HepG2 (cell line): ENCODE data around the gene TREX2. TPM values are rescaled to one million over a fixed set of nuclear protein-coding genes. Genes with fewer than 3 reads are reported as not detected.

ENCODE experiments used
- ATAC-seq: fragments of 200-7000 bp; cut with Tn5 transposase; 3 replicates; pipeline ENCODE4 v1.9.1; 2020; ENCODE audit warnings: mild to moderate bottlenecking, moderate library complexity
- BruUV-seq: library from RNA; stranded (reverse); fragments of 400-500 nt; replicated peaks from 2 replicates; lab custom pipeline; 2021; lab: Mats Ljungman, UMichigan
- CTCF ChIA-PET: fragments of 300-600 bp; formaldehyde crosslinking; extraction: SDS; loops from one replicate; lab custom pipeline; 2021; ENCODE audit warnings: low total read pairs, inconsistent platforms, low intra/inter-chr PET ratio; lab: Yijun Ruan, JAX
- POLR2A ChIA-PET: fragments of 350-600 bp; sonication (Branson Sonifier 250); formaldehyde crosslinking; loops from one replicate; lab custom pipeline; 2020; ENCODE audit warnings: antibody characterized with exemption, inconsistent platforms; lab: Yijun Ruan, JAX
- DNase-seq: peaks from one replicate; pipeline ENCODE4 v3.0.0-alpha.2; 2015; ENCODE audit warnings: low spot score
- FAIRE-seq: peaks from 3 replicates; lab custom pipeline; 2011; peaks lifted over from hg19 to GRCh38; lab: Jason Lieb, UNC
- H2AFZ ChIP-seq: one replicate; pipeline ENCODE4 v1.6.1; 2011; ENCODE audit warnings: low read length, inconsistent platforms
- H3K27ac ChIP-seq: fragments of 300-600 bp; 3 replicates; pipeline ENCODE4 v1.8.0; 2011; ENCODE audit warnings: mixed run types, mild to moderate bottlenecking, mixed read lengths, low read length, inconsistent platforms; ENCODE audit not compliant: insufficient read depth; ENCODE audit errors: extremely low read length
- H3K27me3 ChIP-seq, 2 experiments: fragments of 200-600 bp in 1 of 2; 2 replicates in 1 of 2; 3 replicates in 1 of 2; pipeline versions ENCODE4 v1.6.0 to v1.8.0; 2011; ENCODE audit warnings: low read length in 2 of 2, mild to moderate bottlenecking in 2 of 2, moderate library complexity in 2 of 2, inconsistent platforms in 1 of 2; ENCODE audit not compliant: insufficient read depth in 2 of 2, control insufficient read depth in 1 of 2
- H3K36me3 ChIP-seq, 2 experiments: fragments of 200-600 bp in 1 of 2; replicated peaks in 1 of 2; 2 replicates in 1 of 2; 3 replicates in 1 of 2; pipeline versions ENCODE4 v1.5.1 to v1.8.0; 2011; ENCODE audit warnings: low read length in 2 of 2, inconsistent platforms in 1 of 2; ENCODE audit not compliant: insufficient read depth in 2 of 2, control insufficient read depth in 1 of 2
- H3K4me1 ChIP-seq: 2 replicates; pipeline ENCODE4 v1.5.1; 2012; ENCODE audit warnings: low read length, inconsistent platforms; ENCODE audit not compliant: insufficient read depth
- H3K4me2 ChIP-seq: 2 replicates; pipeline ENCODE4 v1.6.0; 2011; ENCODE audit warnings: low read depth, low read length, inconsistent platforms
- H3K4me3 ChIP-seq, 3 experiments: fragments of 200-600 bp in 1 of 3; sonication (generic), shearing (Covaris generic) in 1 of 3; replicated peaks in 1 of 3; 2 replicates each; pipeline ENCODE4 v1.5.1; 2011 to 2016; ENCODE audit warnings: low read length in 3 of 3, inconsistent platforms in 2 of 3, low read depth in 2 of 3, mild to moderate bottlenecking in 2 of 3, control low read depth in 1 of 3, mixed read lengths in 1 of 3; ENCODE audit not compliant: insufficient read depth in 1 of 3
- H3K79me2 ChIP-seq: one replicate; pipeline ENCODE4 v1.6.1; 2011; ENCODE audit warnings: low read length, inconsistent platforms; ENCODE audit not compliant: insufficient read depth
- H3K9ac ChIP-seq: 2 replicates; pipeline ENCODE4 v1.6.0; 2011; ENCODE audit warnings: mild to moderate bottlenecking, low read depth, low read length, inconsistent platforms; ENCODE audit not compliant: insufficient read depth
- H3K9me3 ChIP-seq: 2 replicates; pipeline ENCODE4 v1.5.1; 2012; ENCODE audit warnings: mild to moderate bottlenecking, low read length
- H4K20me1 ChIP-seq: 2 replicates; pipeline ENCODE4 v1.6.0; 2011; ENCODE audit warnings: inconsistent platforms, mild to moderate bottlenecking, low read length, moderate library complexity; ENCODE audit not compliant: insufficient read depth
- DBP ChIP-seq: sonication (generic); formaldehyde crosslinking; IDR thresholded peaks from 2 replicates; pipeline ENCODE4 v1.4.0; 2020; ENCODE audit warnings: missing genetic modification reagents; ENCODE audit errors: not compliant biosample characterization
- GLMP ChIP-seq: sonication (generic); formaldehyde crosslinking; IDR thresholded peaks from 2 replicates; pipeline ENCODE4 v1.9.0; 2021; ENCODE audit warnings: missing genetic modification reagents, mild to moderate bottlenecking, borderline replicate concordance
- KAT2B ChIP-seq: fragments of 150-350 bp; IDR thresholded peaks from 2 replicates; pipeline ENCODE4 v1.6.1; 2014; ENCODE audit warnings: low read depth, low read length, borderline replicate concordance
- NFKBIZ ChIP-seq: IDR thresholded peaks from 2 replicates; pipeline ENCODE4 v1.6.1; 2018; ENCODE audit warnings: missing genetic modification reagents, missing compliant biosample characterization
- SCMH1 ChIP-seq: sonication (generic); formaldehyde crosslinking; IDR thresholded peaks from 2 replicates; pipeline ENCODE4 v1.9.0; 2021; ENCODE audit warnings: missing genetic modification reagents, mild to moderate bottlenecking, borderline replicate concordance
- ZBTB7A ChIP-seq: sonication (generic); formaldehyde crosslinking; IDR thresholded peaks from 2 replicates; pipeline ENCODE4 v1.8.0; 2022; ENCODE audit warnings: mild to moderate bottlenecking, missing genetic modification reagents
- ZNF549 ChIP-seq: sonication (generic); formaldehyde crosslinking; IDR thresholded peaks from 2 replicates; pipeline ENCODE4 v1.5.0; 2020; ENCODE audit warnings: missing genetic modification reagents
- ZNF839 ChIP-seq: sonication (generic); formaldehyde crosslinking; IDR thresholded peaks from 2 replicates; pipeline ENCODE4 v1.4.0; 2020; ENCODE audit warnings: missing genetic modification reagents, mild to moderate bottlenecking, borderline replicate concordance
- WGBS: methylation state at CpG from one replicate; pipeline ENCODE4 v1.1.6; 2017; ENCODE audit warnings: low lambda C conversion rate; 5-methylcytosine and 5-hydroxymethylcytosine counted together
- in situ Hi-C: cut with HindIII; loops from 2 replicates; pipeline ENCODE4 v1.10.0; 2017; ENCODE audit warnings: low pct_unique_long_range_greater_than_20kb; ENCODE audit not compliant: extremely low pct_ligation_motif_present
- intact Hi-C: fragments of 100-400 bp; cut with micrococcal nuclease; formaldehyde crosslinking; loops from one replicate; pipeline ENCODE4 v1.10.0; 2022; ENCODE audit not compliant: unreplicated experiment
- polyA plus RNA-seq, 8 experiments: library from polyadenylated mRNA; depleted of rRNA in 3 of 8; stranded (reverse) in 7 of 8; unstranded in 1 of 8; fragments of >200 nt; fragmentation: Illumina TruSeq in 4 of 8; extraction: Trizol in 4 of 8; gene quantifications; 2 replicates each; pipeline versions ENCODE4 v1.2.1 to v1.2.3, GENCODE V29; 2011 to 2016; ENCODE audit warnings: low read depth in 4 of 8, missing spikeins in 1 of 8, mixed read lengths in 1 of 8; ENCODE audit not compliant: insufficient read depth in 1 of 8
- total RNA-seq, 5 experiments: library from RNA; depleted of rRNA; stranded (reverse); fragments of >200 nt; fragmentation: Illumina TruSeq; extraction: Trizol; gene quantifications; 2 replicates each; pipeline ENCODE4 v1.2.3, GENCODE V29; 2016; ENCODE audit warnings: low read depth in 1 of 5

The TREX2 gene
- total and polyA plus RNA-seq, 2 of the 13 experiments (the other 11 are each of a cell fraction or from before 2014, with no cell fraction given) = 0.13 to 0.18 TPM

DNA sequence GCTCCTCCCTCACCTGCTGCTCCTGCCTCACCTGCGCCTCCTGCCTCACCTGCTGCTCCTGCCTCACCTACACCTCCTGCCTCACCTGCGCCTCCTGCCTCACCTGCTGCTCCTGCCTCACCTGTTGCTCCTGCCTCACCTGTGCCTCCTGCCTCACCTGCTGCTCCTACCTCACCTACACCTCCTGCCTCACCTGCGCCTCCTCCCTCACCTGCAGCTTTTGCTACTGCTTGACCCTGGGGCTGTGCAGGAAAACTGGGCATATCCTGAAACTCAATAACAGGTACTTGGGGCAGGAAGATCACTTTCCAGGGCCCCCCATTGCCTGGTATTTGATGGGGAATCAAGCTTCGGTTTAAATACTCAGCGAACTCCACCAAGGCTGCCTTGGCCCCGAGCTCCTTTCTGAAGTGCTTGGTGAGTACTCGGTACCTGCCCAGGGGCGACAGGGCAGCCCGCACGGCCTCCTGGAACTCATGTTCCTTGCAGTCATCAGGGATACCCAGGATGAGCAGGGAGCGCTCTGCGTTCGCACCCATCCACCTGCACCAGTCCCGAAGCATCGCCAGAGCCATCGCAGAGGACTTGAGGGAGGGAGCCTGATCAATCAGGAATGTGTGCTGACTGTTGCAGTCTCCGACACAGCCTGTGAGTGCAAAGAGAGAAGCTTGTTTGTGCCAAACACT, 47.4 kb downstream of the TREX2 start:
- Histone ChIP-seq H2AFZ (no peak overlapping the region), H3K4me3 (no peak overlapping the region), H3K9ac (no peak overlapping the region), H3K9me3 (no peaks in the 10 kb centered on the region), H3K36me3 (no peaks in the 10 kb centered on the region), H3K27me3 (no peaks in the 10 kb centered on the region; a peak in 1 of 5 replicates), H4K20me1 (no peaks in the 10 kb centered on the region), H3K79me2 (no peaks in the 10 kb centered on the region), H3K27ac (no peak overlapping the region), H3K4me1 (no peaks in the 10 kb centered on the region), H3K4me2 (no peak overlapping the region)
- intact Hi-C loops = no loop called here
- TF ChIP-seq KAT2B (no peak), GLMP (CRISPR knock-in tag) (no peak), DBP (CRISPR knock-in tag) (no peak), NFKBIZ (CRISPR knock-in tag) (no peak), ZNF549 (CRISPR knock-in tag) (no peak), SCMH1 (CRISPR knock-in tag) (no peak), ZBTB7A (CRISPR knock-in tag) (no peak), ZNF839 (CRISPR knock-in tag) (no peak)
- 84% methylated on average over 3 of the region's 17 CpGs for WGBS
- FAIRE-seq = no peak
- ChIA-PET CTCF (no interaction called here), POLR2A (no interaction called here)
- no peak; the same call in 2 of the 3 replicates for ATAC-seq
- in situ Hi-C loops = no loop called here
- BruUV-seq = no TSS peak
- no peak for DNase-seq
